HG03066 (cell line): Measurements from ENCODE around the gene OR7D4.
"Not testable (repeated sequence)": the region's sequence is repeated elsewhere in the genome, so short reads cannot be mapped to it uniquely, and the experiment has no call there.

Experiments used
- ATAC-seq: cut with Tn5 transposase; IDR thresholded peaks from one replicate; pipeline ENCODE4 v1.9.1; 2021; ENCODE audit warnings: low read depth; ENCODE audit not compliant: unreplicated experiment

Gene OR7D4

DNA sequence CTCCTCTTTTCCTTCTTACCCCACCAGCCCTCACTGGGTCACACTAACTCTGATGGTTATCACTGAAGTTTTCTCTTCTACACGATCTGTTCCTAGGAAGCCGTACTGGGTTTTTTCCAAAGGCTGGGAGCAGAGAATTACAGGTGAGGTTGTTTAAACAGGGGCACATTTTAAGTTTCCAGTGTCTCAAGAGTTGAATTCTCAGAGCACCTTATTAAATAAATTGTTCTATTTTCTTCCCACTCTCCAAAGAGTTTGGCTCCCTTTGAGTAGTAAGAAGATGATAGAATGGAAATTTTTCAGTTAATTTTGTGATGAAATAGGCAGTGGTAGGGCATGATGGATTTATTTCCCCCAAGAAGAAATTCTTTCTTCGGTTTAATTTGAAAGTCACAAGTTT is at the start of gene OR7D4:
Gene OR7D4, minus strand, starts transcription at position 101 of the 400 bp plus-strand sequence. CDS start 4,752 bp downstream, outside the sequence.
- ATAC-seq, result no peak

GRCh38 chr19:9251236-9251635 is 31.8 kb upstream of the OR7D4 start:
- no peak for ATAC-seq

- ATAC-seq, result no peak
Measured at GRCh38 chr19:9250630-9251029, 31.2 kb upstream of the OR7D4 start, which contains the start of gene OR7E24. OR7E24 (plus strand) TSS chr19:9250930; CDS start chr19:9251044, 114 bp downstream.

DNA sequence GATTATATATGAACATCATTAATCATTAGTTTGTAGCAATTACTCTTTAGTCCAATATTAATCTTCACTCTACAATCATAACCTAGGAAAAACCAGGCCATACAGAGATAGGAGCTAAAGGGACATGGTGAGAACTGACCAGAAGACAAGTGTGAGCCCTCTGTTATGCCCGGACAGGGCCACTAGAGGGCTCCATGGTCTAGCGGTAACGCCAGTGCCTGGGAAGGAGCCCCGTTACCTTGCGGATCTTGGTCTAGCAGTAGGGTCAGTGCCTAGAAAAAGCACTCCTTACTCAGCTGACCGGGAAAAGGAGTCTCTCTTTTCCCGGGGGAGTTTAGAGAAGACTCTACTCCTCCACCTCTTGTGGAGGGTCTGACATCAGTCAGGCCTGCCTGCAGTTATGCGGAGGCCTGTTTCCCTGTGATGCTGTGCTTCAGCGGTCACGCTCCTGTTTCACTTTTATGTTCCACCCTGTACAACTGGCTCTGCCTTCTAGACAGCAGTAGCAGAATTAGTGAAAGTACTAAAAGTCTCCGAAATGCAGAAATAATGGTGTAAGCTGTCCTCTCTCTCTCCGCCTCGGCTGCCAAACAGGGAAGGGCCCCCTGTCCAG is 13.8 kb downstream of the OR7D4 start:
- ATAC-seq, result no peak

DNA sequence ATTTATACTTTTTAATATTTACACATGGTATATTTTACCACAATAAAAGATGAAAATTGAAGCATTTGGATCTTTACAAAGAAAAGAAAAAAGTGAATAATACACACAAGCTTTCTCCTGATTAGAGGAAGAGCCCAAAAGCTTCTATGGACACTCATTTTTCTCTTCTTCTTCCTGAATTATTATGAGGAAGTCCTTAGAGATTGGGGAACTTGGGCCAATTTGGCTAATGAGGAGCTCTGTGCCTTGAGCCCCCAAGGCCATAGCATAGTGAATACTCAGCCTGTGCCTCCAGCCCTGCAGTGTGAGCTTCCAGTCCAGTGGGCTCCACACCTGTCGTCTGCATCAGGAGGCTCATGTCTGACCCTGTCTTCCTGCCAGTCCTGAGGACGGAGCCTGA is 21.3 kb downstream of the OR7D4 start:
- ATAC-seq, result not testable (repeated sequence)

DNA sequence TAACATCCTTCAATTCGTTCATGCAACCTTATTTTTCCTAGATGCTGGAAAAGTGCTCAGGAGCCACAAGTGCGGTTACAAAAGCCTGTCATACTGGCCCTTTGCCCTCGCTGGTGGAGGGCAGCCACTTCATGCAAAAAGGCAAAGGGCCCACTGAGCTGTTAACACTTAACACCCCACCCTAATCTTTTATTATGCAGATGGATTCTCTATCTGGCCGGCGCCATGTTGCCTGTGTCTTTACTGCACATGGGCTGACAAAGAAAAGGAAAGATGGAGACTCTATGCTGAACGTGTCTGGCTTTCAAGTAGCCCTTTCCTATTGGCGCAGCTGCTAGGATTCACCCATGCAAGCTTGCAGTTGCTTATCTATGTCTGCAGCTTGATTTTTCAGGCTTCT is 29.9 kb downstream of the OR7D4 start:
- no peak for ATAC-seq

GRCh38 chr19:9187191-9187590 is 32.2 kb downstream of the OR7D4 start:
- no peak for ATAC-seq

DNA sequence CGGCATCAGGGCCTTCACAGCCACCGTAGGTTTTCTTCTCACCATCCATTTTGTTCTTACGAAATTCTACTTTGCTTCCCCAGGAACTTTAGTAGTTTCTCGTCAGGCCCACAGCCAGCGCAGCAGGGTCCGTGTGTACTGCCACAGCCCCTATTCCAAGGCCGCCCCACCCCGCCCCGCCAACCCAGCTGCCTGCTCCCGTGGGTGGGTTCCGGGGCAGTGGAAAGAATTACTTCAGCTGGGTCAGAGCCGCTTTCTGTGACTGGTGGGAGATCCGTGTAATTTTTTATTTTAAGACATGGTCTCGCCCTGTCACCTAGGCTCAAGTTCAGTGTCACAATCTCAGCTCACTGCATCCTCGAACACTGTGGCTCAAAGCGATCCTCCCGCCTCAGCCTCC is 36.4 kb downstream of the OR7D4 start:
- no peak for ATAC-seq

DNA sequence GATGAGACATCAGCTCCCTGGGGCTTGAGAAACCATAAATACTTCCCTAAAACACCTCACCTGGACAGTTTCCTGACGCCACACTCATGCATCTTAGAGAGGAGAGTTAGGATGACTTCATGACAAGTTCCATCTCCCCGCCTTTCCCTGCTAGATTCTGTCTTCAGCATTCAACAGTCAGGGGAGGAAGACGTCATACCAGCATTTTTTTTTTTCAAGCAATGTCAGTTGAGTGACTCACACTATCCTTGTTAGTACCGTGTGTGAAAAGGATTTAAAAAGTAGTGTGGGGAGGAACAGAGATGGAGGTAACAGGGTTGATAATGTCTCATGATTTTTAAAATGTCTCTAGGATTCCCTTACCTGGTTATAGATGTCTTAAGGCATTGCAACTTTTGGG is 40.5 kb downstream of the OR7D4 start, which contains the start of gene OR7D2:
Gene OR7D2, plus strand, starts transcription at position 79 of the 400 bp plus-strand sequence. CDS start 6,803 bp downstream, outside the sequence.
- no peak for ATAC-seq

DNA sequence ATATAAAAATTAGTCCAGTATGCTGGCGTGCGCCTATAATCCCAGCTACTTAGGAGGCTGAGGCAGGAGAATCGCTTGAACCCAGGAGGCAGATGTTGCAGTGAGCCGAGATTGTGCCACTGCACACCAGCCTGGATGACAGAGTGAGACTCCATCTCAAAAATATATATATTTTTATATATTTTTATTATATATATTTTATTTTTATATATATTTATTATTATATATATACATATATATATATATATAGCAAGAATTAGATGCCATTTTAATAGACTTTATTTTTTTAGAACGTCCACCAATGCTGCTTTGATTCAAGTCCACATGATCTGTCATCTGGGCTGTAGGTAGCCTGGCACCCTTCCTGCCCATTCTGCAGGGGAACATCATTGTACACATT is 44.1 kb downstream of the OR7D4 start:
- no peak for ATAC-seq

DNA sequence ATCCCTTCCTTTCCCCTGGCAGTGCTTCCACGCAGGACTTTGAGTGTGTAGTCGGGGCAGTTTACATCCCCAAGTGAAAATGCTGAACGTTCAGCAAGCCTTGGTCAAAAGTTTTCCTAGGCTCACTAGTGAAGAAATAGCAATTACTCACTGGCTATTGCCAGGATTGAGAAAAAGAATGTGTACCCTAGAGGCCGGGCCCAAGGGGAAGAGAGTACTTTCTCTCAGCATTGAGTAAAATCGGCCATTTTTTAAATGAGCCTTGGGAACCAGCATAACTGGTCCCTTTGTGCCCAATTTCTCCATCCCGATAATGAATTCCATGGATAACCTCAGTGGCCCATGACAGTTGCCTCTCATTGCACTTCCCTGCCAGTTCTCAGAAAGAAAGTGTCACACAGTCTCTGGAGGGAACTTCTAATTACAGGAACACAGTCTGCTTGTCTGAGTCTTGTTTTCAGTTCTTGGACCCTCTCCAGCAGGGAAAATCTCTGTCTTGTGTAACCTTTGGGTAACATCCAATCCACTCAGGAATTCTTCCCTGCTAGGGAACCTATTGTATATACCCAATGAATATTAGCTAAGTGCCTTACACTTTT is 47.9 kb downstream of the OR7D4 start:
- no peak for ATAC-seq

DNA sequence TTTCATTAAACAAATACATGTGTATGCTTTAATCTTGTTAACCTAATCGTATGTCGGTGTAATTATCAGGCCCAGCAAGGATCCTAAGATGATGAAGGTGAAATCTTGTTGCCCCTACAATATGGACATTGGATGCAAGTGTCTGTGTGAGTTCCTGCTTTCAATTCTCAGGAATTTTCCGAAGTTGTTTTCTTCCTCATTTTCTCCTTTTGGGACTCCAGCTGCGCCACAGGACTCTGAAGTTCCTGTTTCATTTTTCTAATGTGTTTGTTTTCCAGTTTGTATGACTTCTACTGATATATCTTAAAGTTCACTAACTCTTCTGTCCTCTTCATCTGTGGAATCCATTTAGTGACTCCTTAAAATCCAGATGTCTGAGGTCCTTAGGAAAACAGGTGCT is 52.5 kb downstream of the OR7D4 start:
- ATAC-seq, result no peak

- no peak for ATAC-seq
Measured at GRCh38 chr19:9165261-9165660, 54.1 kb downstream of the OR7D4 start.

DNA sequence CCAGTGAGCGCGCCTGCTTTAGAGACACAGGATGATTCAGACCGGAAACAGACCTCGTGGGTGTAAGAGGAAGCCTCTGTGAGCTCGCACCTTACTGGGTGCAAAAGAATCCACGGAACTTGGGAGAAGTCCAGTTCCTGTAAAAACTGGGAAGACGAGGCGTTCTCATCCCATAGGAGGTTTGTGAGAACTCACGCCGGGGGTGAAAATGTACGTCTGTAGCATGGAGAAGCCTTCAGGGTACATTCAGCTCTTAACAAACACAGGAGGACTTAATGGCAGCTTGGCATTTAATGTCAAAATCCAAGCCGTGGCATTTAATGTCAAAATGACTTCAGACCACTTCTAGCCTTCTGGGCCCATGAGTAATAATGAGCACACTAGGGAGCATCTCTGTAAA is 58.0 kb downstream of the OR7D4 start:
- ATAC-seq, result no peak
